ENCODE results near the gene TLN1.

DNA sequence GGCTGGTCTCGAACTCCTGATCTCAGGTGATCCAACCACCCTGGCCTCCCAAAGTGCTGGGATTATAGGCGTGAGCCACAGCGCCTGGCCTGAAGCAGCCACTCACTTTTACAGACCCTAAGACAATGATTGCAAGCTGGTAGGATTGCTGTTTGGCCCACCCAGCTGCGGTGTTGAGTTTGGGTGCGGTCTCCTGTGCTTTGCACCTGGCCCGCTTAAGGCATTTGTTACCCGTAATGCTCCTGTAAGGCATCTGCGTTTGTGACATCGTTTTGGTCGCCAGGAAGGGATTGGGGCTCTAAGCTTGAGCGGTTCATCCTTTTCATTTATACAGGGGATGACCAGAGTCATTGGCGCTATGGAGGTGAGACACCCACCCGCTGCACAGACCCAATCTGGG lies 56.8 kb downstream of the TLN1 start:
- TF ChIP-seq, protein P1, sequence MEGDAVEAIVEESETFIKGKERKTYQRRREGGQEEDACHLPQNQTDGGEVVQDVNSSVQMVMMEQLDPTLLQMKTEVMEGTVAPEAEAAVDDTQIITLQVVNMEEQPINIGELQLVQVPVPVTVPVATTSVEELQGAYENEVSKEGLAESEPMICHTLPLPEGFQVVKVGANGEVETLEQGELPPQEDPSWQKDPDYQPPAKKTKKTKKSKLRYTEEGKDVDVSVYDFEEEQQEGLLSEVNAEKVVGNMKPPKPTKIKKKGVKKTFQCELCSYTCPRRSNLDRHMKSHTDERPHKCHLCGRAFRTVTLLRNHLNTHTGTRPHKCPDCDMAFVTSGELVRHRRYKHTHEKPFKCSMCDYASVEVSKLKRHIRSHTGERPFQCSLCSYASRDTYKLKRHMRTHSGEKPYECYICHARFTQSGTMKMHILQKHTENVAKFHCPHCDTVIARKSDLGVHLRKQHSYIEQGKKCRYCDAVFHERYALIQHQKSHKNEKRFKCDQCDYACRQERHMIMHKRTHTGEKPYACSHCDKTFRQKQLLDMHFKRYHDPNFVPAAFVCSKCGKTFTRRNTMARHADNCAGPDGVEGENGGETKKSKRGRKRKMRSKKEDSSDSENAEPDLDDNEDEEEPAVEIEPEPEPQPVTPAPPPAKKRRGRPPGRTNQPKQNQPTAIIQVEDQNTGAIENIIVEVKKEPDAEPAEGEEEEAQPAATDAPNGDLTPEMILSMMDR (IDR thresholded peaks at IDR 0.05 in 4 of 5, conservative IDR thresholded peaks at IDR 0.05 in 1 of 5): no peak
- TF ChIP-seq POLR2A (IDR thresholded peaks at IDR 0.05): no peak

Data from gastrocnemius medialis (tissue), 4 donors.